ENCODE data around the gene SAMD11.
"Not testable (repeated sequence)": the region's sequence is repeated elsewhere in the genome, so short reads cannot be mapped to it uniquely, and the experiment has no call there.

Gene SAMD11

GRCh38 chr1:923131-923990 lies at the start of gene SAMD11:
SAMD11 (plus strand) TSS chr1:923923; CDS start chr1:924432, 509 bp downstream.
- DNase-seq, result peak; percentile 96

GRCh38 chr1:876428-877208 lies 47.1 kb upstream of the SAMD11 start:
- DNase-seq, result not testable (repeated sequence)

- not testable (repeated sequence) for DNase-seq
These were observed 46.3 kb upstream of the SAMD11 start for GRCh38 chr1:877209-877986.

- not testable (repeated sequence) for DNase-seq
These were observed 43.2 kb upstream of the SAMD11 start for GRCh38 chr1:880511-880910.

GRCh38 chr1:880915-881314 lies 42.8 kb upstream of the SAMD11 start:
- DNase-seq, result not testable (repeated sequence)

GRCh38 chr1:886311-886710 lies 37.4 kb upstream of the SAMD11 start:
- DNase-seq, result no peak

- DNase-seq, result no peak
These were observed 37.0 kb upstream of the SAMD11 start for GRCh38 chr1:886760-887159.

- DNase-seq, result no peak
These were observed 35.4 kb upstream of the SAMD11 start for GRCh38 chr1:888297-888696.

GRCh38 chr1:889774-890173 lies 33.9 kb upstream of the SAMD11 start:
- not testable (repeated sequence) for DNase-seq

GRCh38 chr1:890234-890633 lies 33.5 kb upstream of the SAMD11 start:
- not testable (repeated sequence) for DNase-seq

GRCh38 chr1:890661-891060 lies 33.1 kb upstream of the SAMD11 start:
- DNase-seq, result no peak

- no peak for DNase-seq
These were observed 26.5 kb upstream of the SAMD11 start for GRCh38 chr1:897226-897625.

GRCh38 chr1:897951-898350 lies 25.8 kb upstream of the SAMD11 start:
- not testable (repeated sequence) for DNase-seq

GRCh38 chr1:899636-900317 lies 23.9 kb upstream of the SAMD11 start:
- no peak for DNase-seq

GRCh38 chr1:901108-901859 lies 22.4 kb upstream of the SAMD11 start:
- no peak for DNase-seq

- DNase-seq, result no peak
These were observed 20.9 kb upstream of the SAMD11 start for GRCh38 chr1:902802-903201.

GRCh38 chr1:903305-903704 lies 20.4 kb upstream of the SAMD11 start:
- no peak for DNase-seq

GRCh38 chr1:903721-904271 lies 19.9 kb upstream of the SAMD11 start:
- DNase-seq, result no peak

- DNase-seq, result peak; percentile 96
These were observed 19.3 kb upstream of the SAMD11 start for GRCh38 chr1:904310-904950.

GRCh38 chr1:905071-905749 lies 18.5 kb upstream of the SAMD11 start:
- DNase-seq, result peak; percentile 83

All from eye (tissue), 1 donor.